Smooth muscle cell (in vitro differentiated cells): ENCODE measurements around the gene IFNAR1. TPM values are rescaled to one million over a fixed set of nuclear protein-coding genes. Genes with fewer than 3 reads are reported as not detected.
"Not testable (repeated sequence)": the region's sequence is repeated elsewhere in the genome, so short reads cannot be mapped to it uniquely, and the experiment has no call there.

Experiments
- DNase-seq: peaks from one replicate; lab custom pipeline; 2025; ENCODE audit not compliant: unreplicated experiment; lab: John Stamatoyannopoulos, UW
- H2AFZ ChIP-seq: fragments of 200-600 bp; sonication (generic); 2 replicates; pipeline ENCODE4 v1.6.0; 2016; ENCODE audit warnings: antibody characterized with exemption, low read depth, mild to moderate bottlenecking
- H3F3A ChIP-seq: fragments of 200-600 bp; sonication (generic); 2 replicates; pipeline ENCODE4 v1.6.0; 2017; ENCODE audit warnings: antibody characterized with exemption, low read depth
- H3K27ac ChIP-seq: fragments of 200-600 bp; sonication (generic); 2 replicates; pipeline ENCODE4 v1.5.1; 2016; ENCODE audit warnings: low read depth, mild to moderate bottlenecking
- H3K27me3 ChIP-seq: fragments of 200-600 bp; sonication (generic); 2 replicates; pipeline ENCODE4 v1.6.1; 2016; ENCODE audit warnings: low read depth, mild to moderate bottlenecking
- H3K36me3 ChIP-seq: fragments of 200-600 bp; sonication (generic); 2 replicates; pipeline ENCODE4 v1.5.1; 2016; ENCODE audit warnings: low read depth
- H3K4me1 ChIP-seq: fragments of 200-600 bp; sonication (generic); 2 replicates; pipeline ENCODE4 v1.5.1; 2016; ENCODE audit warnings: low read depth
- H3K4me2 ChIP-seq: fragments of 200-600 bp; sonication (generic); 2 replicates; pipeline ENCODE4 v1.6.0; 2016; ENCODE audit warnings: mild to moderate bottlenecking
- H3K4me3 ChIP-seq: fragments of 200-600 bp; sonication (generic); 2 replicates; pipeline ENCODE4 v1.5.1; 2016; ENCODE audit warnings: mild to moderate bottlenecking
- H3K79me2 ChIP-seq: fragments of 200-600 bp; sonication (generic); 2 replicates; pipeline ENCODE4 v1.6.0; 2016; ENCODE audit warnings: low read depth, mild to moderate bottlenecking
- H3K9ac ChIP-seq: fragments of 200-600 bp; sonication (generic); 2 replicates; pipeline ENCODE4 v1.6.0; 2016; ENCODE audit warnings: low read depth
- H3K9me3 ChIP-seq: fragments of 200-600 bp; sonication (generic); replicated peaks from 2 replicates; pipeline ENCODE4 v1.5.1; 2016; ENCODE audit warnings: low read depth
- H4K20me1 ChIP-seq: fragments of 200-600 bp; sonication (generic); 2 replicates; pipeline ENCODE4 v1.6.0; 2016; ENCODE audit warnings: low read depth
- WGBS: methylation state at CpG from one replicate; pipeline ENCODE4 v1.1.7; 2016; ENCODE audit warnings: low lambda C conversion rate; 5-methylcytosine and 5-hydroxymethylcytosine counted together
- polyA plus RNA-seq: library from polyadenylated mRNA; unstranded; fragments of >200 nt; fragmentation: Nextera tagmentation; extraction: Ambion mirVana; gene quantifications from 2 replicates; pipeline ENCODE4 v1.2.1, GENCODE V29; 2016
- total RNA-seq: library from RNA; depleted of rRNA; stranded (reverse); fragments of >200 nt; gene quantifications from 2 replicates; pipeline ENCODE4 v1.2.3, GENCODE V29; 2014
- TF ChIP-seq, protein P1 (sequence below): fragments of 200-600 bp; sonication (generic); IDR thresholded peaks from 2 replicates; pipeline ENCODE4 v1.5.1; 2017; ENCODE audit warnings: borderline replicate concordance, mild to moderate bottlenecking, antibody characterized with exemption; ENCODE audit not compliant: insufficient read depth, poor library complexity, severe bottlenecking

Gene IFNAR1
- total and polyA plus RNA-seq, 2 experiments from 2014 or later: 37.1 to 93.0 TPM

- Histone ChIP-seq H3K9me3 (no peaks in the 10 kb centered on the region), H3K36me3 (no peaks in the 10 kb centered on the region), H4K20me1 (no peaks in the 10 kb centered on the region), H3F3A (peaks cover 8% of the 10 kb centered on the region), H2AFZ (no peak overlapping the region), H3K4me1 (peaks cover 10% of the 10 kb centered on the region), H3K27me3 (no peaks in the 10 kb centered on the region), H3K4me3 (peak overlapping the region; percentile 34), H3K4me2 (peak overlapping the region; percentile 79), H3K79me2 (no peaks in the 10 kb centered on the region), H3K9ac (no peak overlapping the region), H3K27ac (no peak overlapping the region)
- TF ChIP-seq, protein P1, sequence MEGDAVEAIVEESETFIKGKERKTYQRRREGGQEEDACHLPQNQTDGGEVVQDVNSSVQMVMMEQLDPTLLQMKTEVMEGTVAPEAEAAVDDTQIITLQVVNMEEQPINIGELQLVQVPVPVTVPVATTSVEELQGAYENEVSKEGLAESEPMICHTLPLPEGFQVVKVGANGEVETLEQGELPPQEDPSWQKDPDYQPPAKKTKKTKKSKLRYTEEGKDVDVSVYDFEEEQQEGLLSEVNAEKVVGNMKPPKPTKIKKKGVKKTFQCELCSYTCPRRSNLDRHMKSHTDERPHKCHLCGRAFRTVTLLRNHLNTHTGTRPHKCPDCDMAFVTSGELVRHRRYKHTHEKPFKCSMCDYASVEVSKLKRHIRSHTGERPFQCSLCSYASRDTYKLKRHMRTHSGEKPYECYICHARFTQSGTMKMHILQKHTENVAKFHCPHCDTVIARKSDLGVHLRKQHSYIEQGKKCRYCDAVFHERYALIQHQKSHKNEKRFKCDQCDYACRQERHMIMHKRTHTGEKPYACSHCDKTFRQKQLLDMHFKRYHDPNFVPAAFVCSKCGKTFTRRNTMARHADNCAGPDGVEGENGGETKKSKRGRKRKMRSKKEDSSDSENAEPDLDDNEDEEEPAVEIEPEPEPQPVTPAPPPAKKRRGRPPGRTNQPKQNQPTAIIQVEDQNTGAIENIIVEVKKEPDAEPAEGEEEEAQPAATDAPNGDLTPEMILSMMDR: no peak
- WGBS: 35% methylated on average over 12 of the region's 12 CpGs
- DNase-seq: no peak
Measured at GRCh38 chr21:33362044-33362555, 37.3 kb downstream of the IFNAR1 start.

DNA sequence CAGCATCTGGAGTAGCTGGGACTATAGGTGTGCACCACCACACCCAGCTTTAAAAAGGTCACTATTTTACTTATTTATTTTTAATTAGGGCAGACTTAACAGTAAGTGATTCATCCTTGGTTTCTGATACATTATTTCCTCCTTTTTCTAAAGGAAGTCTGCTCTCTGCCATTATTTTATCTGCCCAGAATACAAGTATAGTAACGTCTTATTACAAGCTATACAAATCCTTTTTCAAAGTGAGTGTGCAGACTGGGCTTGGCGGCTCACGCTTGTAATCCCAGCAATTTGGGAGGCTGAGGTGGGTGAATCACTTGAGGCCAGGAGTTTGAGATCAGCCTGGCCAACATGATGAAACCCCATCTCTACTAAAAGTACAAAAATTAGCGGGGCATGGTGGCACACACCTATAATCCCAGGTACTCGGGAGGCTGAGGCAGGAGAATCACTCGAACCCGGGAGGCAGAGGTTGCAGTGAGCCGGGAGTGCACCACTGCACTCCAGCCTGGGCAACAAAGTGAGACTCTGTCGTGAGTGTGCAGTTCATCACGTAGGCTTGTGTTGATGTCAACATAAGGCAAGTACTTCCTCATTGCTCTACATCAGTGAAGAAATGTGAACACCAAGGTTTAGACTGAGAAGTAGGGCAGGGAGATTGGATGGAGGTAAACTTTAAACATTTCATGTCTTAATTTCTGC, 39.3 kb downstream of the IFNAR1 start:
- H3K27ac ChIP-seq, H2AFZ ChIP-seq, H3K4me2 ChIP-seq, H3K79me2 ChIP-seq, H3K36me3 ChIP-seq, H3K9me3 ChIP-seq, H4K20me1 ChIP-seq, H3K4me1 ChIP-seq, H3K9ac ChIP-seq, H3K27me3 ChIP-seq, DNase-seq, H3F3A ChIP-seq, H3K4me3 ChIP-seq: not testable (repeated sequence)
- 76% methylated on average over 10 of the region's 10 CpGs for WGBS

DNA sequence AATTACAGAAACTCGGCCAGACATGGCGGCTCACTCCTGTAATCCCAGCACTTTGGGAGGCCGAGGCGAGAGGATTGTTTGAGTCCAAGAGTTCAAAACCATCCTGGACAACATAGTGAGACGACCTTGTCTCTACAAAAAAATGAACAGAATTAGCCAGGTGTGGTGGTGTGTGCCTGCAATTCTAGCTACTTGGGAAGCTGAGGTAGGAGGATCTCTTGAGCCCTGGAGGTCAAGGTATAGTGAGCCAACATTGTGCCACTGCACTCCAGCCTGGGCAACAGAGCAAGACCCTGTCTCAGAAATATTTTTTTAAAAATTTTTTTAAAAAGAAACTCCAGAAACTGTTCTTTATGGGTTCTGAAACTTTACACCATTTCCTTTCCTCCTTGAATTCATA, 40.1 kb downstream of the IFNAR1 start:
- Histone ChIP-seq H3K9ac (no peak overlapping the region), H2AFZ (no peak overlapping the region), H3K27me3 (no peaks in the 10 kb centered on the region), H3K27ac (no peak overlapping the region), H3K9me3 (no peaks in the 10 kb centered on the region), H3F3A (peaks cover 8% of the 10 kb centered on the region), H3K79me2 (no peaks in the 10 kb centered on the region), H3K4me3 (no peak overlapping the region), H3K36me3 (no peaks in the 10 kb centered on the region), H3K4me2 (no peak overlapping the region), H3K4me1 (peaks cover 10% of the 10 kb centered on the region), H4K20me1 (no peaks in the 10 kb centered on the region)
- WGBS: 94% methylated on average over 5 of the region's 5 CpGs
- no peak for DNase-seq
- TF ChIP-seq, protein P1: no peak

- H3K79me2 ChIP-seq: no peaks in the 10 kb centered on the region
- H3K4me1 ChIP-seq: no peaks in the 10 kb centered on the region
- H3K36me3 ChIP-seq: no peaks in the 10 kb centered on the region
- no peak for DNase-seq
- WGBS: 77% methylated on average over 7 of the region's 7 CpGs
- H3K27me3 ChIP-seq: no peaks in the 10 kb centered on the region
- no peaks in the 10 kb centered on the region for H3K9me3 ChIP-seq
- TF ChIP-seq, protein P1: no peak
- no peak overlapping the region for H3K4me2 ChIP-seq
- no peaks in the 10 kb centered on the region for H3F3A ChIP-seq
- H3K27ac ChIP-seq: peak overlapping the region; percentile 88
- peak overlapping the region; percentile 70 for H3K9ac ChIP-seq
- no peak overlapping the region for H3K4me3 ChIP-seq
- no peaks in the 10 kb centered on the region for H4K20me1 ChIP-seq
- H2AFZ ChIP-seq: no peak overlapping the region
Measured at GRCh38 chr21:33367309-33367973, 42.7 kb downstream of the IFNAR1 start.
